Neural progenitor cell (in vitro differentiated cells): ENCODE measurements around the gene DIAPH3.

Experiments used
- EZH2 ChIP-seq: fragments of 200-600 bp; sonication (generic); IDR thresholded peaks from 2 replicates; pipeline ENCODE4 v1.6.1; 2017; ENCODE audit warnings: antibody characterized with exemption, mild to moderate bottlenecking, moderate library complexity
- EZH2phosphoT487 ChIP-seq: fragments of 200-600 bp; sonication (generic); IDR thresholded peaks from 2 replicates; pipeline ENCODE4 v1.6.1; 2017; ENCODE audit warnings: antibody characterized with exemption
- TF ChIP-seq, protein P1 (sequence below): fragments of 200-600 bp; sonication (generic); IDR thresholded peaks from 2 replicates; pipeline ENCODE4 v1.5.1; 2017; ENCODE audit warnings: antibody characterized with exemption, mild to moderate bottlenecking

DNA sequence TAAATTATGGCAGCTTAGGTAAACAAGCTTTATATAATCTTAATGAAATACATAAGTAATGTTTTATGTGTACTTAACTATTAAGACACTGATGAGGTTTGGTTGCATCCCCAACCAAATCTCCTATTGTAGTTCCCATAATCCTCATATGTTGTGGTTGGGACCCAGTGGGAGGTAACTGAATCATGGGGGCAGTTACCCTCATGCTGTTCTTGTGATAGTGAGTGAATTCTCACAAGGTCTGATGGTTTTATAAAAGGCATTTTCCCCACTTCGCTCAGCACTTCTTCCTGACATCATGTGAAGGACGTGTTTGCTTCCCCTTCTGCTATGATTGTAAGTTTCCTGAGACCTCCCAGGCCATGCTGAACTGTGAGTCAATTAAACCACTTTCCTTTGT lies 212.7 kb downstream of the DIAPH3 start:
- TF ChIP-seq, protein P1, sequence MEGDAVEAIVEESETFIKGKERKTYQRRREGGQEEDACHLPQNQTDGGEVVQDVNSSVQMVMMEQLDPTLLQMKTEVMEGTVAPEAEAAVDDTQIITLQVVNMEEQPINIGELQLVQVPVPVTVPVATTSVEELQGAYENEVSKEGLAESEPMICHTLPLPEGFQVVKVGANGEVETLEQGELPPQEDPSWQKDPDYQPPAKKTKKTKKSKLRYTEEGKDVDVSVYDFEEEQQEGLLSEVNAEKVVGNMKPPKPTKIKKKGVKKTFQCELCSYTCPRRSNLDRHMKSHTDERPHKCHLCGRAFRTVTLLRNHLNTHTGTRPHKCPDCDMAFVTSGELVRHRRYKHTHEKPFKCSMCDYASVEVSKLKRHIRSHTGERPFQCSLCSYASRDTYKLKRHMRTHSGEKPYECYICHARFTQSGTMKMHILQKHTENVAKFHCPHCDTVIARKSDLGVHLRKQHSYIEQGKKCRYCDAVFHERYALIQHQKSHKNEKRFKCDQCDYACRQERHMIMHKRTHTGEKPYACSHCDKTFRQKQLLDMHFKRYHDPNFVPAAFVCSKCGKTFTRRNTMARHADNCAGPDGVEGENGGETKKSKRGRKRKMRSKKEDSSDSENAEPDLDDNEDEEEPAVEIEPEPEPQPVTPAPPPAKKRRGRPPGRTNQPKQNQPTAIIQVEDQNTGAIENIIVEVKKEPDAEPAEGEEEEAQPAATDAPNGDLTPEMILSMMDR: no peak
- no peak for TF ChIP-seq EZH2
- TF ChIP-seq EZH2phosphoT487: no peak
